Natural killer cell (primary cell): ENCODE data around the gene STK24. TPM values are rescaled to one million over a fixed set of nuclear protein-coding genes. Genes with fewer than 3 reads are reported as not detected.

ENCODE experiments used
- ATAC-seq, 3 donors: fragments of 150-1000 bp in 2 of 3; fragments of 200-7000 bp in 1 of 3; cut with Tn5 transposase; 1 replicate in 1 of 3; 2 replicates in 2 of 3; pipeline ENCODE4 v1.10.0; 2021; ENCODE audit warnings: mild to moderate bottlenecking in 2 of 3, moderate library complexity in 2 of 3
- DNase-seq, 2 donors: peaks; one replicate each; pipeline versions ENCODE4 v3.0.0 to v3.0.0-alpha.2; 2013 to 2021; ENCODE audit warnings: mixed read lengths in 1 of 2
- H3K27ac ChIP-seq: one replicate; pipeline ENCODE4 v1.5.1; 2013; ENCODE audit warnings: mild to moderate bottlenecking, low read length
- H3K27me3 ChIP-seq: one replicate; pipeline ENCODE4 v1.6.1; 2013; ENCODE audit warnings: low read length; ENCODE audit not compliant: control insufficient read depth, insufficient read depth
- H3K36me3 ChIP-seq: one replicate; pipeline ENCODE4 v1.6.1; 2013; ENCODE audit warnings: low read length; ENCODE audit not compliant: control insufficient read depth, insufficient read depth
- H3K4me1 ChIP-seq: one replicate; pipeline ENCODE4 v1.6.1; 2013; ENCODE audit warnings: low read length; ENCODE audit not compliant: control insufficient read depth, insufficient read depth
- H3K4me3 ChIP-seq: one replicate; pipeline ENCODE4 v1.5.1; 2013; ENCODE audit warnings: low read length
- H3K9me3 ChIP-seq: one replicate; pipeline ENCODE4 v1.6.1; 2013; ENCODE audit warnings: low read length; ENCODE audit not compliant: control insufficient read depth, insufficient read depth
- H3K27ac Mint-ChIP-seq, 2 donors: one replicate each; pipeline ENCODE4 v1.8.0; 2022; ENCODE audit warnings: mild to moderate bottlenecking in 2 of 2, mixed read lengths in 2 of 2, moderate library complexity in 1 of 2
- H3K27me3 Mint-ChIP-seq, 2 donors: one replicate each; pipeline ENCODE4 v1.8.0; 2022; ENCODE audit warnings: low read depth in 2 of 2, mixed read lengths in 2 of 2
- H3K36me3 Mint-ChIP-seq: one replicate; pipeline ENCODE4 v1.8.0; 2022; ENCODE audit warnings: mixed read lengths
- H3K4me1 Mint-ChIP-seq, 2 donors: one replicate each; pipeline ENCODE4 v1.8.0; 2022; ENCODE audit warnings: mixed read lengths in 2 of 2
- H3K4me3 Mint-ChIP-seq: one replicate; pipeline ENCODE4 v1.8.0; 2022; ENCODE audit warnings: mild to moderate bottlenecking, moderate library complexity, mixed read lengths
- H3K9me3 Mint-ChIP-seq, 2 donors: one replicate each; pipeline ENCODE4 v1.8.0; 2022; ENCODE audit warnings: mixed read lengths in 2 of 2
- WGBS: methylation state at CpG from one replicate; pipeline ENCODE4 v1.1.7; 2013; ENCODE audit warnings: missing lambda C conversion rate; ENCODE audit not compliant: insufficient coverage; 5-methylcytosine and 5-hydroxymethylcytosine counted together
- intact Hi-C: fragments of 100-400 bp; cut with micrococcal nuclease; formaldehyde crosslinking; loops from one replicate; pipeline ENCODE4 v1.14.2; 2022
- total RNA-seq, 4 donors: library from RNA; stranded (reverse); fragments of 120-200 nt in 1 of 4; gene quantifications; one replicate each; pipeline versions ENCODE4 v1.2.3 to v1.2.4, GENCODE V29; 2013 to 2022
- TF ChIP-seq, protein P1 (sequence below): fragments of 200-600 bp; IDR thresholded peaks from one replicate; pipeline ENCODE4 v1.8.0; 2022; ENCODE audit warnings: antibody characterized with exemption

The STK24 gene
- total RNA-seq, 3 donors from 2014 or later (not counting 1 experiment from before 2014, with no cell fraction given), result 64.5 to 78.4 (median 70.4) TPM

DNA sequence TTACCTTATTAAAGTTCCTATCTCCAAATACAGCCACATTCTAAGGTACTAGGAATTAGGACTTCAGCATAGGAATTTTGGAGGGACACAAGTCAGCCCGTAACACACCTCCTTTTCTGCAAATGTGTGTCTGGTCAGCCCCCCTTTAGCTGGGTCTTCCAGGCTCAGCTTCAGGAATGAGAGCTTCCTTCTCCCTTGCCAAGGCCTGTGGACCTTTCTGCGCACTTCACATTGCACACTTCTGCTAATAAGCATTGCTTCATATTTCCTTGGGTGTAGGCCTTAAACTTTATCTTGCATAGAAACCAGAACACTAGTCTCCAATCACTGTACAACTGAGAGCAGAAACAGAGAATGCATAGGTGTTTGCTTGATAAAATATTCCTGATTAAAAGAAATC, 4.5 kb upstream of the STK24 start:
- Mint-ChIP-seq H3K4me3 (no peak overlapping the region), H3K4me1 (peaks cover 4 to 7% of the 10 kb centered on the region in 2 donors), H3K27ac (no peak overlapping the region), H3K36me3 (no peaks in the 10 kb centered on the region), H3K9me3 (no peaks in the 10 kb centered on the region), H3K27me3 (no peaks in the 10 kb centered on the region)
- TF ChIP-seq, protein P1, sequence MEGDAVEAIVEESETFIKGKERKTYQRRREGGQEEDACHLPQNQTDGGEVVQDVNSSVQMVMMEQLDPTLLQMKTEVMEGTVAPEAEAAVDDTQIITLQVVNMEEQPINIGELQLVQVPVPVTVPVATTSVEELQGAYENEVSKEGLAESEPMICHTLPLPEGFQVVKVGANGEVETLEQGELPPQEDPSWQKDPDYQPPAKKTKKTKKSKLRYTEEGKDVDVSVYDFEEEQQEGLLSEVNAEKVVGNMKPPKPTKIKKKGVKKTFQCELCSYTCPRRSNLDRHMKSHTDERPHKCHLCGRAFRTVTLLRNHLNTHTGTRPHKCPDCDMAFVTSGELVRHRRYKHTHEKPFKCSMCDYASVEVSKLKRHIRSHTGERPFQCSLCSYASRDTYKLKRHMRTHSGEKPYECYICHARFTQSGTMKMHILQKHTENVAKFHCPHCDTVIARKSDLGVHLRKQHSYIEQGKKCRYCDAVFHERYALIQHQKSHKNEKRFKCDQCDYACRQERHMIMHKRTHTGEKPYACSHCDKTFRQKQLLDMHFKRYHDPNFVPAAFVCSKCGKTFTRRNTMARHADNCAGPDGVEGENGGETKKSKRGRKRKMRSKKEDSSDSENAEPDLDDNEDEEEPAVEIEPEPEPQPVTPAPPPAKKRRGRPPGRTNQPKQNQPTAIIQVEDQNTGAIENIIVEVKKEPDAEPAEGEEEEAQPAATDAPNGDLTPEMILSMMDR, result no peak
- ATAC-seq, result no peak
- H3K4me3 ChIP-seq, result no peak overlapping the region
- no peaks in the 10 kb centered on the region for H3K36me3 ChIP-seq
- no peaks in the 10 kb centered on the region for H3K27me3 ChIP-seq
- no peak for DNase-seq
- no peaks in the 10 kb centered on the region for H3K9me3 ChIP-seq
- 93% methylated on average over 2 of the region's 2 CpGs for WGBS
- H3K4me1 ChIP-seq, result peaks cover 6% of the 10 kb centered on the region
- no peak overlapping the region for H3K27ac ChIP-seq
- intact Hi-C loops, result no loop called here

DNA sequence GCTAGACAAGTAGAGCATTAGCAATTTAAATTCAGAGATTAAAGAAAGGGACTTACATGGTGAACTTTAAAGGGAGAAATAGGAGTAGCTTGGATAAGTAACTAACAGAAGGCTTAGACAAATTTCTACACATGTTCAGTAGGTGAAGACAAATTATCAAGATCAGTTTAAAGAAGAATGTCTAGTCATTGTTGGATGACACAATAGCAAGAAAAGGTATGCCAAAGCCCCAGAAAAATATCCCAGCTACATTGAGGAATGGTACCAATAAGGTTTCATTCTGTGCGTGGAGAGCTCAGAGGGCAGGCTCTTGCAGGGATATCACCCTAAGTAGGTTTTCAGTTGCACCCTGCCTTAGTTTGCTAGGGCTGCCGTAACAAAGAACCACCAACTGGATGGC, 3.5 kb upstream of the STK24 start:
- TF ChIP-seq, protein P1, result no peak
- no peak for ATAC-seq
- Histone ChIP-seq H3K27me3 (no peaks in the 10 kb centered on the region), H3K9me3 (no peaks in the 10 kb centered on the region), H3K36me3 (no peaks in the 10 kb centered on the region), H3K4me1 (peaks cover 11% of the 10 kb centered on the region), H3K4me3 (no peak overlapping the region), H3K27ac (no peak overlapping the region)
- H3K4me1 Mint-ChIP-seq, result peaks cover 8 to 12% of the 10 kb centered on the region in 2 donors
- H3K9me3 Mint-ChIP-seq, result no peaks in the 10 kb centered on the region
- 100% methylated on average over 2 of the region's 2 CpGs for WGBS
- H3K27me3 Mint-ChIP-seq, result no peaks in the 10 kb centered on the region
- H3K4me3 Mint-ChIP-seq, result no peak overlapping the region
- no peak for DNase-seq
- peak overlapping the region in 1 of 2 donors; percentile 4 for H3K27ac Mint-ChIP-seq
- intact Hi-C loops, result no loop called here
- H3K36me3 Mint-ChIP-seq, result no peaks in the 10 kb centered on the region

DNA sequence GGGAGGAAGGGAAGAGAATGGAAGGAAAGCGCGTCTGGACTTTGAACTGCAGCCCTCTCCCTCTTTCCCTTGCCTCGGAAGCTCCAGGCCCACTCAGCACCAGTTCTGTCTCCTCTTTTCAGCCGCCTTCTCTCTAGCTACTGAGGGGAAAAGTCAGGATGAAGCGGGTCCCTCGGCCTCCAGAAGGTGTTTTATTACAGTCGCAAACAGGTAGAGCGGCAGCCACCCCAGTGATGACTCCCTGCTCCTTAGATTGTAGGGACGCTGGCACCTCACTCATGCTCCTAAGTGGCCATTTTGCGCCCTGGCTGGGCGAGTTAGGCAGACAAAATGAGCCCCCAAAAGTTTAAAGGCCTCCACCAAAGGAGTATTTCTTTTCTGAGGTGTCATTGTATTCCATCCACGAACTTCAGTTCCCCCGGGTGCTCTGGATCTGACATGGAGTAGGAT, 954 bp upstream of the STK24 start:
- H3K27ac Mint-ChIP-seq, result peak overlapping the region; percentile 74 to 85
- ATAC-seq (no peak), DNase-seq (no peak)
- peak overlapping the region; percentile 46 for H3K4me3 ChIP-seq
- TF ChIP-seq, protein P1, result no peak
- H3K27ac ChIP-seq, result peak overlapping the region; percentile 80
- peak overlapping the region; percentile 72 for H3K4me3 Mint-ChIP-seq
- no peaks in the 10 kb centered on the region for H3K36me3 ChIP-seq
- no peaks in the 10 kb centered on the region for H3K27me3 Mint-ChIP-seq
- H3K4me1 Mint-ChIP-seq, result peaks cover 32 to 33% of the 10 kb centered on the region in 2 donors
- H3K27me3 ChIP-seq, result no peaks in the 10 kb centered on the region
- peaks cover 14% of the 10 kb centered on the region for H3K4me1 ChIP-seq
- WGBS, result 88% methylated on average over 13 of the region's 13 CpGs
- intact Hi-C loops, result loop anchor here (1.0 to 5.0 kb wide), 2 partner anchors 76 to 102 kb away; no protein-coding TSS in a partner anchor
- H3K9me3 Mint-ChIP-seq, result no peaks in the 10 kb centered on the region
- H3K36me3 Mint-ChIP-seq, result no peaks in the 10 kb centered on the region
- H3K9me3 ChIP-seq, result no peaks in the 10 kb centered on the region
